Neural progenitor cell (in vitro differentiated cells): Measurements from ENCODE around the gene PDC. TPM values are rescaled to one million over a fixed set of nuclear protein-coding genes. Genes with fewer than 3 reads are reported as not detected.

ENCODE experiments used
- DNase-seq: peaks from one replicate; pipeline ENCODE4 v3.0.0-alpha.2; 2016; ENCODE audit warnings: low spot score
- H2AFZ ChIP-seq: fragments of 200-600 bp; sonication (generic); replicated peaks from 2 replicates; pipeline ENCODE4 v1.6.1; 2016; ENCODE audit warnings: antibody characterized with exemption
- H3F3A ChIP-seq: fragments of 200-600 bp; sonication (generic); 2 replicates; pipeline ENCODE4 v1.6.1; 2016; ENCODE audit warnings: antibody characterized with exemption, low read depth
- H3K27ac ChIP-seq: fragments of 200-600 bp; sonication (generic); 2 replicates; pipeline ENCODE4 v1.5.1; 2016; ENCODE audit warnings: mild to moderate bottlenecking
- H3K27me3 ChIP-seq: fragments of 200-600 bp; sonication (generic); 2 replicates; pipeline ENCODE4 v1.6.1; 2016; ENCODE audit warnings: mild to moderate bottlenecking, moderate library complexity
- H3K36me3 ChIP-seq: fragments of 200-600 bp; sonication (generic); 2 replicates; pipeline ENCODE4 v1.5.1; 2016
- H3K4me1 ChIP-seq: fragments of 200-600 bp; sonication (generic); 2 replicates; pipeline ENCODE4 v1.6.1; 2016; ENCODE audit warnings: mixed run types
- H3K4me2 ChIP-seq: fragments of 200-600 bp; sonication (generic); 2 replicates; pipeline ENCODE4 v1.6.1; 2016
- H3K4me3 ChIP-seq: fragments of 200-600 bp; sonication (generic); 2 replicates; pipeline ENCODE4 v1.5.1; 2016
- H3K79me2 ChIP-seq: fragments of 200-600 bp; sonication (generic); 2 replicates; pipeline ENCODE4 v1.6.1; 2016; ENCODE audit warnings: low read depth
- H3K9ac ChIP-seq: fragments of 200-600 bp; sonication (generic); 2 replicates; pipeline ENCODE4 v1.6.1; 2016
- H3K9me3 ChIP-seq: fragments of 200-600 bp; sonication (generic); 2 replicates; pipeline ENCODE4 v1.5.1; 2016; ENCODE audit warnings: low read depth
- H4K20me1 ChIP-seq: fragments of 200-600 bp; sonication (generic); 2 replicates; pipeline ENCODE4 v1.6.1; 2016; ENCODE audit warnings: low read depth
- H3K27ac Mint-ChIP-seq: 3 replicates; pipeline ENCODE4 v1.8.0; 2021; ENCODE audit warnings: mixed read lengths
- H3K27me3 Mint-ChIP-seq: 2 replicates; pipeline ENCODE4 v1.8.0; 2022; ENCODE audit warnings: low read depth, mild to moderate bottlenecking, inconsistent platforms, moderate library complexity, mixed read lengths; ENCODE audit not compliant: insufficient read depth
- H3K36me3 Mint-ChIP-seq: 3 replicates; pipeline ENCODE4 v1.8.0; 2021; ENCODE audit warnings: mixed read lengths
- H3K4me1 Mint-ChIP-seq: 3 replicates; pipeline ENCODE4 v1.8.0; 2021; ENCODE audit warnings: mixed read lengths
- H3K4me3 Mint-ChIP-seq: 3 replicates; pipeline ENCODE4 v1.8.0; 2021; ENCODE audit warnings: mild to moderate bottlenecking, moderate library complexity, mixed read lengths
- H3K9me3 Mint-ChIP-seq: 3 replicates; pipeline ENCODE4 v1.8.0; 2020; ENCODE audit warnings: mixed read lengths
- EZH2 ChIP-seq: fragments of 200-600 bp; sonication (generic); IDR thresholded peaks from 2 replicates; pipeline ENCODE4 v1.6.1; 2017; ENCODE audit warnings: antibody characterized with exemption, mild to moderate bottlenecking, moderate library complexity
- EZH2phosphoT487 ChIP-seq: fragments of 200-600 bp; sonication (generic); IDR thresholded peaks from 2 replicates; pipeline ENCODE4 v1.6.1; 2017; ENCODE audit warnings: antibody characterized with exemption
- total RNA-seq: library from RNA; depleted of rRNA; stranded (reverse); fragments of >200 nt; gene quantifications from 2 replicates; pipeline ENCODE4 v1.2.3, GENCODE V29; 2015; ENCODE audit warnings: low replicate concordance
- TF ChIP-seq, protein P1 (sequence below): fragments of 200-600 bp; sonication (generic); IDR thresholded peaks from 2 replicates; pipeline ENCODE4 v1.5.1; 2017; ENCODE audit warnings: antibody characterized with exemption, mild to moderate bottlenecking

The PDC gene
- total RNA-seq, 1 donor from 2014 or later: not detected

GRCh38 chr1:186497651-186498050 is 36.7 kb upstream of the PDC start:
- TF ChIP-seq EZH2phosphoT487 (no peak), EZH2 (no peak)
- TF ChIP-seq, protein P1, sequence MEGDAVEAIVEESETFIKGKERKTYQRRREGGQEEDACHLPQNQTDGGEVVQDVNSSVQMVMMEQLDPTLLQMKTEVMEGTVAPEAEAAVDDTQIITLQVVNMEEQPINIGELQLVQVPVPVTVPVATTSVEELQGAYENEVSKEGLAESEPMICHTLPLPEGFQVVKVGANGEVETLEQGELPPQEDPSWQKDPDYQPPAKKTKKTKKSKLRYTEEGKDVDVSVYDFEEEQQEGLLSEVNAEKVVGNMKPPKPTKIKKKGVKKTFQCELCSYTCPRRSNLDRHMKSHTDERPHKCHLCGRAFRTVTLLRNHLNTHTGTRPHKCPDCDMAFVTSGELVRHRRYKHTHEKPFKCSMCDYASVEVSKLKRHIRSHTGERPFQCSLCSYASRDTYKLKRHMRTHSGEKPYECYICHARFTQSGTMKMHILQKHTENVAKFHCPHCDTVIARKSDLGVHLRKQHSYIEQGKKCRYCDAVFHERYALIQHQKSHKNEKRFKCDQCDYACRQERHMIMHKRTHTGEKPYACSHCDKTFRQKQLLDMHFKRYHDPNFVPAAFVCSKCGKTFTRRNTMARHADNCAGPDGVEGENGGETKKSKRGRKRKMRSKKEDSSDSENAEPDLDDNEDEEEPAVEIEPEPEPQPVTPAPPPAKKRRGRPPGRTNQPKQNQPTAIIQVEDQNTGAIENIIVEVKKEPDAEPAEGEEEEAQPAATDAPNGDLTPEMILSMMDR: no peak
- H2AFZ ChIP-seq: no peak overlapping the region
- H3K27ac ChIP-seq: no peak overlapping the region
- no peak for DNase-seq
- Mint-ChIP-seq H3K27ac (no peak overlapping the region), H3K4me3 (no peak overlapping the region), H3K27me3 (peaks cover 3% of the 10 kb centered on the region), H3K9me3 (no peaks in the 10 kb centered on the region), H3K36me3 (no peaks in the 10 kb centered on the region), H3K4me1 (no peaks in the 10 kb centered on the region)
- no peaks in the 10 kb centered on the region for H3K36me3 ChIP-seq
- no peaks in the 10 kb centered on the region for H3K79me2 ChIP-seq
- H3K9me3 ChIP-seq: no peaks in the 10 kb centered on the region
- H4K20me1 ChIP-seq: no peaks in the 10 kb centered on the region
- peaks cover 28% of the 10 kb centered on the region for H3K4me1 ChIP-seq
- no peak overlapping the region for H3K4me3 ChIP-seq
- no peak overlapping the region for H3K9ac ChIP-seq
- H3K27me3 ChIP-seq: no peaks in the 10 kb centered on the region
- H3F3A ChIP-seq: peaks cover 18% of the 10 kb centered on the region
- no peak overlapping the region for H3K4me2 ChIP-seq

GRCh38 chr1:186496171-186496851 is 35.4 kb upstream of the PDC start:
- Mint-ChIP-seq H3K27ac (no peak overlapping the region), H3K4me3 (no peak overlapping the region), H3K9me3 (no peaks in the 10 kb centered on the region), H3K4me1 (no peaks in the 10 kb centered on the region), H3K27me3 (peaks cover 3% of the 10 kb centered on the region), H3K36me3 (no peaks in the 10 kb centered on the region)
- no peaks in the 10 kb centered on the region for H4K20me1 ChIP-seq
- TF ChIP-seq EZH2phosphoT487 (no peak), EZH2 (no peak)
- TF ChIP-seq, protein P1: no peak
- no peak for DNase-seq
- H3K36me3 ChIP-seq: no peaks in the 10 kb centered on the region
- H3F3A ChIP-seq: peaks cover 18% of the 10 kb centered on the region
- H3K27me3 ChIP-seq: no peaks in the 10 kb centered on the region
- no peaks in the 10 kb centered on the region for H3K79me2 ChIP-seq
- H3K4me2 ChIP-seq: no peak overlapping the region
- no peak overlapping the region for H2AFZ ChIP-seq
- no peak overlapping the region for H3K27ac ChIP-seq
- H3K9me3 ChIP-seq: no peaks in the 10 kb centered on the region
- H3K4me1 ChIP-seq: peaks cover 23% of the 10 kb centered on the region
- H3K4me3 ChIP-seq: no peak overlapping the region
- H3K9ac ChIP-seq: no peak overlapping the region

DNA sequence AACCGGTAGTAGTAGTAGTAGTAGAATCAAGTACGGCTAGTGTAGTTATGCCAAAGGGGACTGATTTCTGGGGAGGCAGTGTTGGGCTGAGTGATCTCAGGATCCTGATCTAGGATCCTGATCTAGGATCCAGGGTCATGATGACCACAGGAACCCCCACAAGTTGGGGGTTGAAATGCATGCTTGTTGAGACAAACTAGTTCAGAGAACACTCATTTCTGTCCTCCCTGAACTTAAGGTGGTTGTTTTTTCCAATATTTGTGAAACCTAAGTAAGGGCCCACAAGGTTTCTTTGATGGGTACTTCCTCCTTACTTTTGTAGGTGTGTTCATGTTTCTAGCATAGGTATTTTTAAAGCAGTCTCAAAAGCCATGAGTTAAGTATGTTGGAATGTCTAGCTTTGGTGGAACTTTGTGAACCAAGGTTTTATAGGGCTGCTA is 33.9 kb upstream of the PDC start:
- DNase-seq: no peak
- peaks cover 8% of the 10 kb centered on the region for H3F3A ChIP-seq
- no peaks in the 10 kb centered on the region for H3K9me3 ChIP-seq
- Mint-ChIP-seq H3K27me3 (peaks cover 3% of the 10 kb centered on the region), H3K4me3 (no peak overlapping the region), H3K4me1 (no peaks in the 10 kb centered on the region), H3K36me3 (no peaks in the 10 kb centered on the region), H3K9me3 (no peaks in the 10 kb centered on the region), H3K27ac (no peak overlapping the region)
- no peak overlapping the region for H3K4me3 ChIP-seq
- H3K27me3 ChIP-seq: no peaks in the 10 kb centered on the region
- no peak overlapping the region for H3K27ac ChIP-seq
- TF ChIP-seq EZH2phosphoT487 (no peak), EZH2 (no peak)
- TF ChIP-seq, protein P1: no peak
- H4K20me1 ChIP-seq: no peaks in the 10 kb centered on the region
- no peaks in the 10 kb centered on the region for H3K36me3 ChIP-seq
- no peak overlapping the region for H3K9ac ChIP-seq
- no peak overlapping the region for H2AFZ ChIP-seq
- H3K4me1 ChIP-seq: peaks cover 9% of the 10 kb centered on the region
- H3K79me2 ChIP-seq: no peaks in the 10 kb centered on the region
- H3K4me2 ChIP-seq: no peak overlapping the region
